A549 (cell line): ENCODE measurements around the gene DOCK1. TPM values are rescaled to one million over a fixed set of nuclear protein-coding genes. Genes with fewer than 3 reads are reported as not detected.

Source experiments
- ATAC-seq, 2 experiments: fragments of 200-7000 bp in 1 of 2; fragments of >200 bp in 1 of 2; cut with Nextera tagmentation in 1 of 2; cut with Tn5 transposase in 1 of 2; 3 replicates each; pipeline versions ENCODE4 v1.8.0 to v1.9.1; 2018 to 2020; ENCODE audit warnings: mild to moderate bottlenecking in 1 of 2, moderate library complexity in 1 of 2
- CTCF ChIA-PET: fragments of 300-600 bp; sonication (Branson Sonifier 250); formaldehyde crosslinking; extraction: SDS; loops from one replicate; lab custom pipeline; 2021; ENCODE audit warnings: antibody characterized with exemption, inconsistent platforms; lab: Yijun Ruan, JAX
- POLR2A ChIA-PET: fragments of 350-600 bp; formaldehyde crosslinking; extraction: SDS; loops from one replicate; lab custom pipeline; 2021; ENCODE audit warnings: antibody characterized with exemption, inconsistent platforms; lab: Yijun Ruan, JAX
- DNase-seq, 2 experiments: peaks; one replicate each; pipeline versions ENCODE4 v3.0.0 to v3.0.0-alpha.2; 2011 to 2016; ENCODE audit warnings: low read depth in 1 of 2, low spot score in 1 of 2
- FAIRE-seq: peaks from 2 replicates; lab custom pipeline; 2011; peaks lifted over from hg19 to GRCh38; lab: Jason Lieb, UNC
- H3K27ac ChIP-seq, 2 experiments: fragments of >200 bp; sonication (Bioruptor Twin); formaldehyde crosslinking; 3 replicates each; pipeline ENCODE4 v1.5.1; 2016 to 2017
- H3K4me1 ChIP-seq: fragments of >200 bp; sonication (Bioruptor Twin); formaldehyde crosslinking; 3 replicates; pipeline ENCODE4 v1.6.1; 2016
- H3K4me2 ChIP-seq: fragments of >200 bp; sonication (Bioruptor Twin); formaldehyde crosslinking; 3 replicates; pipeline ENCODE4 v1.6.1; 2016
- H3K4me3 ChIP-seq: fragments of >200 bp; sonication (Bioruptor Twin); formaldehyde crosslinking; 3 replicates; pipeline ENCODE4 v1.5.1; 2016
- H3K9me3 ChIP-seq: fragments of >200 bp; sonication (Bioruptor Twin); formaldehyde crosslinking; 3 replicates; pipeline ENCODE4 v1.6.1; 2016
- CBX2 ChIP-seq: fragments of 200-600 bp; sonication (generic); IDR thresholded peaks from 2 replicates; pipeline ENCODE4 v1.6.1; 2016; ENCODE audit warnings: low read depth, mild to moderate bottlenecking, borderline replicate concordance
- CBX8 ChIP-seq: fragments of 200-600 bp; sonication (generic); IDR thresholded peaks from 2 replicates; pipeline ENCODE4 v1.6.1; 2016
- CHD2 ChIP-seq: fragments of 150-350 bp; IDR thresholded peaks from 2 replicates; pipeline ENCODE4 v1.6.1; 2014; ENCODE audit warnings: low read length; ENCODE audit not compliant: partially characterized antibody
- EHMT2 ChIP-seq: fragments of 200-600 bp; sonication (generic); IDR thresholded peaks from 2 replicates; pipeline ENCODE4 v1.6.1; 2016; ENCODE audit warnings: antibody characterized with exemption, low read depth, mild to moderate bottlenecking, moderate library complexity
- EP300 ChIP-seq, 2 experiments: fragments of >200 bp; sonication (Bioruptor Twin); formaldehyde crosslinking; IDR thresholded peaks; 2 replicates in 1 of 2; 3 replicates in 1 of 2; pipeline ENCODE4 v1.6.1; 2016 to 2017
- ESRRA ChIP-seq: fragments of 150-350 bp; IDR thresholded peaks from 2 replicates; pipeline ENCODE4 v1.6.1; 2014; ENCODE audit warnings: mild to moderate bottlenecking, low read length, borderline replicate concordance
- FOSB ChIP-seq: fragments of 250-450 bp; sonication (Bioruptor Pico); IDR thresholded peaks from 2 replicates; pipeline ENCODE4 v1.5.0; 2020; ENCODE audit warnings: mild to moderate bottlenecking, moderate library complexity
- HDAC2 ChIP-seq: fragments of 200-600 bp; sonication (generic); IDR thresholded peaks from 2 replicates; pipeline ENCODE4 v1.6.1; 2016
- KDM5A ChIP-seq: fragments of 200-600 bp; sonication (generic); IDR thresholded peaks from 2 replicates; pipeline ENCODE4 v1.6.1; 2016; ENCODE audit warnings: antibody characterized with exemption, mild to moderate bottlenecking
- MAFK ChIP-seq: fragments of 450-650 bp; IDR thresholded peaks from 2 replicates; pipeline ENCODE4 v1.6.1; 2014; ENCODE audit not compliant: partially characterized antibody
- NR3C1 ChIP-seq: fragments of >200 bp; sonication (Bioruptor Twin); formaldehyde crosslinking; IDR thresholded peaks from 3 replicates; pipeline ENCODE4 v1.6.1; 2017
- PHF8 ChIP-seq: fragments of 200-600 bp; sonication (generic); IDR thresholded peaks from 2 replicates; pipeline ENCODE4 v1.6.1; 2016; ENCODE audit warnings: low read depth, mild to moderate bottlenecking, antibody characterized with exemption, moderate library complexity, borderline replicate concordance
- RFX5 ChIP-seq: fragments of 450-650 bp; IDR thresholded peaks from 2 replicates; pipeline ENCODE4 v1.7.1; 2014; ENCODE audit warnings: antibody characterized with exemption, mild to moderate bottlenecking, moderate library complexity
- RNF2 ChIP-seq: fragments of 200-600 bp; sonication (generic); IDR thresholded peaks from 2 replicates; pipeline ENCODE4 v1.6.1; 2016; ENCODE audit warnings: low read depth, mild to moderate bottlenecking, antibody characterized with exemption, moderate library complexity, borderline replicate concordance
- SREBF2 ChIP-seq: fragments of 450-650 bp; IDR thresholded peaks from 2 replicates; pipeline ENCODE4 v1.6.1; 2014; ENCODE audit warnings: mild to moderate bottlenecking, moderate library complexity
- ZSCAN20 ChIP-seq: fragments of 250-450 bp; sonication (Bioruptor Pico); IDR thresholded peaks from 2 replicates; pipeline ENCODE4 v1.8.0; 2022; ENCODE audit warnings: mild to moderate bottlenecking, moderate library complexity
- WGBS: methylation state at CpG from one replicate; pipeline ENCODE4 v1.1.6; 2017; ENCODE audit errors: missing lambda C conversion rate; 5-methylcytosine and 5-hydroxymethylcytosine counted together
- polyA plus RNA-seq, 4 experiments: library from polyadenylated mRNA; depleted of rRNA in 3 of 4; stranded (reverse); fragments of >200 nt; fragmentation: RNase III in 1 of 4; extraction: RNeasy Plus Mini Kit Qiagen cat#74134 plus additional on column Dnase treatment in 1 of 4; gene quantifications; 2 replicates in 3 of 4; 3 replicates in 1 of 4; pipeline ENCODE4 v1.2.3, GENCODE V29; 2011 to 2017
- TF ChIP-seq, protein P1 (sequence below): fragments of >200 bp; sonication (Bioruptor Twin); formaldehyde crosslinking; IDR thresholded peaks from 3 replicates; pipeline ENCODE4 v1.6.1; 2016
- TF ChIP-seq, protein P2 (sequence below): fragments of 150-350 bp; IDR thresholded peaks from 2 replicates; pipeline ENCODE4 v1.6.1; 2014; ENCODE audit warnings: low read depth, mild to moderate bottlenecking, low read length
- TF ChIP-seq, protein P3 (sequence below): fragments of 250-450 bp; sonication (Bioruptor Pico); IDR thresholded peaks from 2 replicates; pipeline ENCODE4 v1.5.0; 2020; ENCODE audit warnings: low read depth, mild to moderate bottlenecking, moderate library complexity
- TF ChIP-seq, protein P4 (sequence below): fragments of 200-600 bp; sonication (generic); IDR thresholded peaks from 2 replicates; pipeline ENCODE4 v1.6.1; 2016; ENCODE audit warnings: antibody characterized with exemption, mild to moderate bottlenecking, moderate library complexity

DOCK1 gene
- polyA plus RNA-seq, 2 of the 4 experiments (the other 2 are of a cell fraction) = 22.6 to 28.2 TPM

DNA sequence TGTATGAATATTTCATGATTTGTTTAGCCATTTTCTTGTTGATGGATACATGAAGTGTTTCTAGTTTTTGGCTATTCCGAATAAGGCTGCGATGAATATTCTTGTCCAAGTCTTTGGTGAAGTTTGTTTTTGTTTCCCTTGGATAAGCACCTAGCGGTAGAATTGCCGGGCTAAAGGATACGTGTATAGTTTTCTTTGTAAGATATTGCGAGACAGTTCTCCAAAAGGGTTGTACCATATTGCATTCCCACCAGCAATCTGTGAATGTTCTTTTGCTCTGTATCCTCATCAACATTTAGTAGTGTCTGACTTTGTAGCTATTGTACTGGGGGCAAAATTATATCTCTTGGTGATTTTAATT, 142.6 kb downstream of the DOCK1 start:
- H3K9me3 ChIP-seq = no peaks in the 10 kb centered on the region
- TF ChIP-seq EP300 (IDR thresholded peaks at IDR 0.05) (no peak), CBX2 (no peak), EHMT2 (no peak)
- no peaks in the 10 kb centered on the region for H3K4me1 ChIP-seq
- DNase-seq = no peak
- CTCF ChIA-PET = no interaction called here
- FAIRE-seq = no peak
- no peak overlapping the region for H3K27ac ChIP-seq
- H3K4me3 ChIP-seq = no peak overlapping the region
- H3K4me2 ChIP-seq = no peak overlapping the region
- POLR2A ChIA-PET = no interaction called here
- WGBS = 94% methylated on average over 6 of the region's 6 CpGs
- ATAC-seq = no peak

DNA sequence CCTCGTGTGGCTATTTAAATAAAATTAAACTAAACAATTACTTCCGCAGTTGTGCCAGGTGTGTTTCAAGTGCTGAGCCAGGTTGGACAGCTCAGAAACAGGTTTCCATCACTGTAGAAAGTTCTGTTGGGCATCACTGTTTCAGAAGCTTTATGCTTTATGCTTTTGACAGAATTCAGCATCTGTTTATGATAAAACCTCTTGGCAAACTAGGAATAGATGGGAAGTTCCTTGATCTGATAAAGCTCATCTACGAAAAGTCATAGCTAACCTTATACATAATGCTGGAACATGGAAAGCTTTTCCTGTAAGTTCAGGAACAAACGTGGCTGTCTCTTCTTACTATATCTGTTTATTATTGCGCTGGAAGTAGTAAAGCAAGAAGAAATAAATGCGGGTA, 143.4 kb downstream of the DOCK1 start:
- ChIA-PET POLR2A (no interaction called here), CTCF (interaction anchor here (0.7 kb wide), 1 partner anchor 17 kb away, joined by 3 read pairs; no protein-coding TSS in a partner anchor)
- Histone ChIP-seq H3K4me1 (no peaks in the 10 kb centered on the region), H3K9me3 (no peaks in the 10 kb centered on the region), H3K4me2 (no peak overlapping the region), H3K4me3 (no peak overlapping the region), H3K27ac (no peak overlapping the region)
- FAIRE-seq (no peak), DNase-seq (no peak), ATAC-seq (no peak)
- WGBS = 93% methylated on average over 6 of the region's 6 CpGs
- no peak for TF ChIP-seq CBX8
- no peak for TF ChIP-seq CHD2
- no peak for TF ChIP-seq CBX2
- TF ChIP-seq, protein P1, sequence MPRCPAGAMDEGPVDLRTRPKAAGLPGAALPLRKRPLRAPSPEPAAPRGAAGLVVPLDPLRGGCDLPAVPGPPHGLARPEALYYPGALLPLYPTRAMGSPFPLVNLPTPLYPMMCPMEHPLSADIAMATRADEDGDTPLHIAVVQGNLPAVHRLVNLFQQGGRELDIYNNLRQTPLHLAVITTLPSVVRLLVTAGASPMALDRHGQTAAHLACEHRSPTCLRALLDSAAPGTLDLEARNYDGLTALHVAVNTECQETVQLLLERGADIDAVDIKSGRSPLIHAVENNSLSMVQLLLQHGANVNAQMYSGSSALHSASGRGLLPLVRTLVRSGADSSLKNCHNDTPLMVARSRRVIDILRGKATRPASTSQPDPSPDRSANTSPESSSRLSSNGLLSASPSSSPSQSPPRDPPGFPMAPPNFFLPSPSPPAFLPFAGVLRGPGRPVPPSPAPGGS = no peak
- TF ChIP-seq, protein P2, sequence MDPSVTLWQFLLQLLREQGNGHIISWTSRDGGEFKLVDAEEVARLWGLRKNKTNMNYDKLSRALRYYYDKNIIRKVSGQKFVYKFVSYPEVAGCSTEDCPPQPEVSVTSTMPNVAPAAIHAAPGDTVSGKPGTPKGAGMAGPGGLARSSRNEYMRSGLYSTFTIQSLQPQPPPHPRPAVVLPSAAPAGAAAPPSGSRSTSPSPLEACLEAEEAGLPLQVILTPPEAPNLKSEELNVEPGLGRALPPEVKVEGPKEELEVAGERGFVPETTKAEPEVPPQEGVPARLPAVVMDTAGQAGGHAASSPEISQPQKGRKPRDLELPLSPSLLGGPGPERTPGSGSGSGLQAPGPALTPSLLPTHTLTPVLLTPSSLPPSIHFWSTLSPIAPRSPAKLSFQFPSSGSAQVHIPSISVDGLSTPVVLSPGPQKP = no peak
- no peak for TF ChIP-seq NR3C1
- no peak for TF ChIP-seq MAFK
- no peak for TF ChIP-seq ZSCAN20 (CRISPR knock-in tag)
- no peak for TF ChIP-seq RNF2
- no peak for TF ChIP-seq PHF8
- no peak for TF ChIP-seq FOSB
- no peak for TF ChIP-seq ESRRA
- no peak for TF ChIP-seq HDAC2
- TF ChIP-seq, protein P3, sequence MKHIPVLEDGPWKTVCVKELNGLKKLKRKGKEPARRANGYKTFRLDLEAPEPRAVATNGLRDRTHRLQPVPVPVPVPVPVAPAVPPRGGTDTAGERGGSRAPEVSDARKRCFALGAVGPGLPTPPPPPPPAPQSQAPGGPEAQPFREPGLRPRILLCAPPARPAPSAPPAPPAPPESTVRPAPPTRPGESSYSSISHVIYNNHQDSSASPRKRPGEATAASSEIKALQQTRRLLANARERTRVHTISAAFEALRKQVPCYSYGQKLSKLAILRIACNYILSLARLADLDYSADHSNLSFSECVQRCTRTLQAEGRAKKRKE (CRISPR knock-in tag) = no peak
- TF ChIP-seq KDM5A = no peak
- no peak for TF ChIP-seq SREBF2
- TF ChIP-seq, protein P4, sequence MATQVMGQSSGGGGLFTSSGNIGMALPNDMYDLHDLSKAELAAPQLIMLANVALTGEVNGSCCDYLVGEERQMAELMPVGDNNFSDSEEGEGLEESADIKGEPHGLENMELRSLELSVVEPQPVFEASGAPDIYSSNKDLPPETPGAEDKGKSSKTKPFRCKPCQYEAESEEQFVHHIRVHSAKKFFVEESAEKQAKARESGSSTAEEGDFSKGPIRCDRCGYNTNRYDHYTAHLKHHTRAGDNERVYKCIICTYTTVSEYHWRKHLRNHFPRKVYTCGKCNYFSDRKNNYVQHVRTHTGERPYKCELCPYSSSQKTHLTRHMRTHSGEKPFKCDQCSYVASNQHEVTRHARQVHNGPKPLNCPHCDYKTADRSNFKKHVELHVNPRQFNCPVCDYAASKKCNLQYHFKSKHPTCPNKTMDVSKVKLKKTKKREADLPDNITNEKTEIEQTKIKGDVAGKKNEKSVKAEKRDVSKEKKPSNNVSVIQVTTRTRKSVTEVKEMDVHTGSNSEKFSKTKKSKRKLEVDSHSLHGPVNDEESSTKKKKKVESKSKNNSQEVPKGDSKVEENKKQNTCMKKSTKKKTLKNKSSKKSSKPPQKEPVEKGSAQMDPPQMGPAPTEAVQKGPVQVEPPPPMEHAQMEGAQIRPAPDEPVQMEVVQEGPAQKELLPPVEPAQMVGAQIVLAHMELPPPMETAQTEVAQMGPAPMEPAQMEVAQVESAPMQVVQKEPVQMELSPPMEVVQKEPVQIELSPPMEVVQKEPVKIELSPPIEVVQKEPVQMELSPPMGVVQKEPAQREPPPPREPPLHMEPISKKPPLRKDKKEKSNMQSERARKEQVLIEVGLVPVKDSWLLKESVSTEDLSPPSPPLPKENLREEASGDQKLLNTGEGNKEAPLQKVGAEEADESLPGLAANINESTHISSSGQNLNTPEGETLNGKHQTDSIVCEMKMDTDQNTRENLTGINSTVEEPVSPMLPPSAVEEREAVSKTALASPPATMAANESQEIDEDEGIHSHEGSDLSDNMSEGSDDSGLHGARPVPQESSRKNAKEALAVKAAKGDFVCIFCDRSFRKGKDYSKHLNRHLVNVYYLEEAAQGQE = no peak
- TF ChIP-seq RFX5 = no peak
